Natural killer cell treated with Interleukin-12 subunit alpha and Interleukin-12 subunit beta and Interleukin-15 and Interleukin-18, amount 100 ng/mL, for 72 hours (primary cell): ENCODE results near the gene MMP23B. TPM values are rescaled to one million over a fixed set of nuclear protein-coding genes. Genes with fewer than 3 reads are reported as not detected.
"Not testable (repeated sequence)": the region's sequence is repeated elsewhere in the genome, so short reads cannot be mapped to it uniquely, and the experiment has no call there.

ENCODE experiments used
- ATAC-seq, 2 donors: fragments of 150-1000 bp; cut with Tn5 transposase in 1 of 2; sonication (Bioruptor Pico), chemical (Tn5 transposase) in 1 of 2; 2 replicates each; pipeline ENCODE4 v1.10.0; 2021
- DNase-seq: peaks from one replicate; pipeline ENCODE4 v3.0.0; 2022; ENCODE audit warnings: low spot score
- H3K27ac Mint-ChIP-seq, 2 donors: 1 replicate in 1 of 2; 2 replicates in 1 of 2; pipeline ENCODE4 v1.8.0; 2022; ENCODE audit warnings: mixed read lengths in 2 of 2, mild to moderate bottlenecking in 1 of 2, moderate library complexity in 1 of 2
- H3K27me3 Mint-ChIP-seq, 2 donors: 1 replicate in 1 of 2; 2 replicates in 1 of 2; pipeline ENCODE4 v1.8.0; 2022; ENCODE audit warnings: mixed read lengths in 2 of 2
- H3K36me3 Mint-ChIP-seq: one replicate; pipeline ENCODE4 v1.8.0; 2022; ENCODE audit warnings: mixed read lengths
- H3K4me1 Mint-ChIP-seq, 2 donors: 1 replicate in 1 of 2; 2 replicates in 1 of 2; pipeline ENCODE4 v1.8.0; 2022; ENCODE audit warnings: low read depth in 2 of 2, mixed read lengths in 2 of 2, mild to moderate bottlenecking in 1 of 2
- H3K4me3 Mint-ChIP-seq: one replicate; pipeline ENCODE4 v1.8.0; 2022; ENCODE audit warnings: mixed read lengths
- H3K9me3 Mint-ChIP-seq: 2 replicates; pipeline ENCODE4 v1.8.0; 2022; ENCODE audit warnings: mixed read lengths
- total RNA-seq, 2 donors: library from RNA; stranded (reverse); gene quantifications; one replicate each; pipeline ENCODE4 v1.2.3, GENCODE V29; 2022

The MMP23B gene
- total RNA-seq, 2 donors from 2014 or later = 4.9 to 6.1 TPM

DNA sequence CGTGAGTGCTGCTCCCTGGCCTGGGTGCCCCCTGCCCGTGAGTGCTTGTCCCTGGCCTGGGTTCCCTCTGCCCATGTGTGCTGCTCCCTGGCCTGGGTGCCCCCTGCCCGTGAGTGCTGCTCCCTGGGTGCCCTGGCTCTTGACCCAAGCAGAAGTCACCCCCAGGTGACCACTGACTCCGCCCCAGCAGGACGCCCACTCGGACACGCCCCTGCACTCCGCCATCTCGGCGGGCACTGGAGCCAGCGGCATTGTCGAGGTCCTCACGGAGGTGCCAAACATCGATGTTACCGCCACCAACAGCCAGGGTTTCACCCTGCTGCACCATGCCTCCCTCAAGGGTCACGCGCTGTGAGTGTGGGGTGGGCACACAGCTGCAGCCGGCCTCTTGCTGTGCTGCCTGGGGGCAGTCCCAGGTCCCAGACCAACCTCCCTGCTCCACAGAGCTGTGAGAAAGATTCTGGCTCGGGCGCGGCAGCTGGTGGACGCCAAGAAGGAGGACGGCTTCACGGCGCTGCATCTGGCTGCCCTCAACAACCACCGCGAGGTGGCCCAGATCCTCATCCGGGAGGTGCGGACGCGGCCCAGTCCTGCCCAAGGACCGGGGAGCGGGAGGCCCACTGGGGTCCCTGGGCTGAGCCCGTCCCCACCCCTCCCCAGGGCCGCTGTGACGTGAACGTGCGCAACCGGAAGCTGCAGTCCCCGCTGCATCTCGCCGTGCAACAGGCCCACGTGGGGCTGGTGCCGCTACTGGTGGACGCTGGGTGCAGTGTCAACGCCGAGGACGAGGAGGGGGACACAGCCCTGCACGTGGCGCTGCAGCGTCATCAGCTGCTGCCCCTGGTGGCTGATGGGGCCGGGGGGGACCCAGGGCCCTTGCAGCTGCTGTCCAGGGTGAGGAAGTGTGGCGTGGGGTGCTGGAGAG lies 3.9 kb upstream of the MMP23B start:
- H3K27ac Mint-ChIP-seq = no peak overlapping the region
- ATAC-seq (no peak), DNase-seq (peak; percentile 60)
- H3K36me3 Mint-ChIP-seq = no peaks in the 10 kb centered on the region
- H3K4me3 Mint-ChIP-seq = peak overlapping the region; percentile 27
- no peaks in the 10 kb centered on the region for H3K27me3 Mint-ChIP-seq
- H3K9me3 Mint-ChIP-seq = no peaks in the 10 kb centered on the region
- peaks cover 10% of the 10 kb centered on the region in 2 donors for H3K4me1 Mint-ChIP-seq

GRCh38 chr1:1628754-1629429 lies 3.1 kb upstream of the MMP23B start:
- peak; percentile 0 to 3 for ATAC-seq
- Mint-ChIP-seq H3K36me3 (no peaks in the 10 kb centered on the region), H3K27ac (no peak overlapping the region), H3K9me3 (no peaks in the 10 kb centered on the region), H3K4me3 (peak overlapping the region; percentile 27), H3K4me1 (peaks cover 10% of the 10 kb centered on the region in 2 donors), H3K27me3 (no peaks in the 10 kb centered on the region)
- peak; percentile 60 for DNase-seq

DNA sequence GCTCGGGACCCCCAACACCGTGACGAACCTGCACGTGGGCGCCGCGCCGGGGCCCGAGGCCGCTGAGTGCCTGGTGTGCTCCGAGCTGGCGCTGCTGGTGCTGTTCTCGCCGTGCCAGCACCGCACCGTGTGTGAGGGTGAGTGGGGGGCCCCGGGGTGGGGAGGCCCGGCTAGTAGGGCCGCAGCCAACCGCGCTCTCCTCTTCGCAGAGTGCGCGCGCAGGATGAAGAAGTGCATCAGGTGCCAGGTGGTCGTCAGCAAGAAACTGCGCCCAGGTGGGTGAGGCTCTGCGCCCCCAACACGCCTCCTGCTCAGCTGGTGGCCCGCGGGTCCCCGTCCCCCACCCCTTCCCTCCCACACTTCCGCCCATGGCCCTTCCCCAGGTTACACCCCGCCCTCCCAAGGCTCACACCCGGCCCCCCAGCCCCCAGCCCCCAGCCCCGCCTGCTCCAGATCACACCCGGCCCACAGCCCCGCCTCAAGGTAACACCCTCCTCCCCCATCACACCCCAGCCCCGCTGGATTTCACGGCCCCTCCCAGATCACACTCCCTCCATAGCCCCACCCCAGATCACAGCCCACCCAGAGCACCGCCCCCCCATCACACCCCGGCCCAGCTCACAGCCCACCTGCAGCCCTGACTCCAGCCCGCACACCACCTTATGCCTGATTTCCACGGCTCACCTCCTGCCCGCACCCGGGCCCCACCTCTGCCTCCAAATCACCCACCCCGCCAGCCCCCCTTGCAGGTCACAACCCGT lies 2.4 kb upstream of the MMP23B start:
- ATAC-seq (peak; percentile 67 to 74), DNase-seq (peak; percentile 87)
- H3K36me3 Mint-ChIP-seq = no peaks in the 10 kb centered on the region
- peaks cover 10% of the 10 kb centered on the region in 2 donors for H3K4me1 Mint-ChIP-seq
- H3K4me3 Mint-ChIP-seq = peak overlapping the region; percentile 81
- no peaks in the 10 kb centered on the region for H3K27me3 Mint-ChIP-seq
- H3K9me3 Mint-ChIP-seq = no peaks in the 10 kb centered on the region
- H3K27ac Mint-ChIP-seq = peak overlapping the region; percentile 75 to 86

GRCh38 chr1:1630191-1630964 lies 1.6 kb upstream of the MMP23B start:
- DNase-seq = peak; percentile 94
- H3K27ac Mint-ChIP-seq = peak overlapping the region; percentile 75 to 86
- no peaks in the 10 kb centered on the region for H3K27me3 Mint-ChIP-seq
- peak; percentile 83 to 87 for ATAC-seq
- peak overlapping the region; percentile 81 for H3K4me3 Mint-ChIP-seq
- no peaks in the 10 kb centered on the region for H3K9me3 Mint-ChIP-seq
- H3K36me3 Mint-ChIP-seq = no peaks in the 10 kb centered on the region
- peaks cover 10% of the 10 kb centered on the region in 2 donors for H3K4me1 Mint-ChIP-seq

DNA sequence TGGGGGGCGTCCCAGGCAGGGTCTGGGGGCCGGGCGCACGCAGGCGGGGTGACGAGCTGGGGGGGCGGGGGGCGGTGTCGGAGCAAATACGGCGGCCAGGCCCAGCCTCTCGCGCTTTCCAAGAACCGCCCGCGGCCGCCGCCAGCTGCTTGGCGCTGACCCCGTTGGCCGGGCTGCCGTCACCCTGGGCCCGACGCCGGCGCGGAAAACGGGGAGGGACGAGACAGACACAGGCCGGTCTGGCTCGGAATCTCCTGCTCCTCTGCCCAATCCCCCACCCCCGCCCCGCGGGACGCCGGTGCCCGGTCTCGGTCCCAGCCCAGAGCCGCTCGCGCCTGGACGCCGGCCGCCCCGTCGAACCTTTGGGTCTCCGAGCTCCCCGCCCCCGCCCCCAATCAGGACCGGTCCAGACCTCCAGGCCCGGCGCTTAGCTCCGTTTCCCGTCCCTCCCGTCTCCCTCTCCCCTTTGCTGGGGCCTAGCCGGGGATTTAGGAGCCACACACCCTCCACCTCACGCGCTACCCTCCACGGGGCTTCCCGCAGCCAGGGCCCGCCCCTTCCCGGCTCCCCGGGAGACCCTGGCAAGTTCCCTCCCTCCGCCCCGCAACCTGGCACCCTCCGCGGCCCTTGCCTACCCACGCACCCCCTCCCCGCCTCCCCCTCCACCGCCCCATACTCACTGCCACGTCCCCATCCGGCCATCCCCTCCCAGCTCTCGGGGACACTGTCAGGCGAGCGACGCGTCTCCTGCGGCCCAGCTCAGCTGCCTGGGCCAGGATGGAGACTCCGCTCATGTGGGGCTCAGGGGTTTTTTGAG lies 800 bp upstream of the MMP23B start:
- Mint-ChIP-seq H3K27ac (no peak overlapping the region), H3K36me3 (no peaks in the 10 kb centered on the region), H3K27me3 (no peaks in the 10 kb centered on the region), H3K4me3 (peak overlapping the region; percentile 39), H3K4me1 (peaks cover 7 to 10% of the 10 kb centered on the region in 2 donors), H3K9me3 (no peaks in the 10 kb centered on the region)
- DNase-seq (no peak), ATAC-seq (peak; percentile 3 to 8)

DNA sequence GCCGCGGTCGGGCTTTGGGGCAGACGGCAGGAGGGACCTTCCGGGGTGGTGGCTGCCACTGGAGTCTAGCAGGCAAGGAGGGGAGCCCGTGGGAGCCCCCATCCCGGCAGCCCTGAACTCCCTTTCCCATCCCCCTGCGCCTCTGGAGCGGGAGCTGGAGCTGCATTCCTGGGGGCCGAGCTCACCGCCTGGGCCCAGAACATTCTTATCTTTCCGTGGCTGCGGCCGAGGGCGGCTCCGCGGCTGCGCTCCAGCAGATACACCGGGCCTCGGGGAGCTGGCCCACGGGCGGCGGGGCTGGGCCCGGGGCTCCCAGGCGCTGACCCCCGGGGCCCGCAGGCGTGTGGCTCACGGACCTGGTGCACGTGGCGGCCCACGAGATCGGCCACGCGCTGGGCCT lies 1.4 kb downstream of the MMP23B start:
- ATAC-seq, H3K27ac Mint-ChIP-seq: not testable (repeated sequence)

DNA sequence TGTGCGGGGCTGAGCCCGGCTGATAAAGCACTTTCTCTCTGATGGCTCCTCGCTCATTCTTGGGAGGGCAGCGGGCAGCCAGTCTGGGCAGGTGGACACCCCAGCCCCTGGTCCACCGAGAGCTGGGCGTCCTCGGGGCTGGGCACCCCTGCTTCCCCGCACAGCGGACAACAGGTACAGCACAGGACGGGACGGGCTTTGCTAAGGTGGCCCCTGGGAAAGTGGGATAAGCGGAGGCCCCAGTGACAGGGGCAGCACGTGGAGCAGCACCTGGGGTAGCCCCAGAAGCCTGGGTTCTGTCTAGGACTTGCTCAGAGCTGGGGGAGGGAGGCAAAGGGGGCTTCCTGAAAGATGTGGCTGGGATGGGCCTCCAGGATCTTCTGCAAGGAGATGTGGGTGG lies 2.6 kb downstream of the MMP23B start:
- not testable (repeated sequence) for ATAC-seq, H3K27me3 Mint-ChIP-seq, H3K27ac Mint-ChIP-seq, DNase-seq, H3K9me3 Mint-ChIP-seq, H3K4me3 Mint-ChIP-seq, H3K36me3 Mint-ChIP-seq, H3K4me1 Mint-ChIP-seq

More for the DNA sequence above, 1.4 kb downstream of the MMP23B start:
- not testable (repeated sequence) for H3K36me3 Mint-ChIP-seq, H3K9me3 Mint-ChIP-seq, H3K4me3 Mint-ChIP-seq, H3K27me3 Mint-ChIP-seq, DNase-seq
- peaks cover 7 to 10% of the 10 kb centered on the region in 2 donors for H3K4me1 Mint-ChIP-seq

GRCh38 chr1:1636621-1637478 lies 4.9 kb downstream of the MMP23B start:
- not testable (repeated sequence) for H3K36me3 Mint-ChIP-seq, H3K9me3 Mint-ChIP-seq, ATAC-seq, H3K27me3 Mint-ChIP-seq, H3K27ac Mint-ChIP-seq, H3K4me1 Mint-ChIP-seq, H3K4me3 Mint-ChIP-seq, DNase-seq

GRCh38 chr1:1637479-1637875 lies 5.5 kb downstream of the MMP23B start:
- H3K9me3 Mint-ChIP-seq, DNase-seq, H3K4me3 Mint-ChIP-seq, ATAC-seq, H3K27ac Mint-ChIP-seq, H3K36me3 Mint-ChIP-seq, H3K4me1 Mint-ChIP-seq, H3K27me3 Mint-ChIP-seq: not testable (repeated sequence)

DNA sequence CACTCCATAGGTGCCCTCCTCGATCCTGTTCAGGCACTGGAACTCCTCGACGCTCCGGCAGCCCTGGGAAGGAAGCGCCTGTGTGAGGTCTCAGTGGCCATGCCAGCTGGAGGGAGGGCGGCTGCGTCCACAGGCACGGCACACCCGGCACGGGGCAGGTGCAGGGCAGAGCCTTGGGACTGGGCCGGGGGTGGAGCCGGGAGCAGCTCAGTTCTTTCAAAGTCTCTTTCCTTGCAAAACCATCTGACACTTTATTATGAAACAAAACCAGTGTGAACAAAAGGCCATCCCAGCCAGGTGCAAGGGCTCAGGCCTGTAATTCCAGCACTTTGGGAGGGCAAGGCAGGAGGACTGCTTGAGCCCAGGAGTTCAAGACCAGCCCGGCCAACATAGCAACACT lies 6.6 kb downstream of the MMP23B start:
- not testable (repeated sequence) for H3K9me3 Mint-ChIP-seq, H3K36me3 Mint-ChIP-seq, H3K4me3 Mint-ChIP-seq, H3K4me1 Mint-ChIP-seq, DNase-seq, H3K27ac Mint-ChIP-seq, H3K27me3 Mint-ChIP-seq, ATAC-seq

GRCh38 chr1:1639368-1639767 lies 7.4 kb downstream of the MMP23B start:
- H3K4me3 Mint-ChIP-seq, DNase-seq, H3K27me3 Mint-ChIP-seq, ATAC-seq, H3K4me1 Mint-ChIP-seq, H3K27ac Mint-ChIP-seq, H3K9me3 Mint-ChIP-seq, H3K36me3 Mint-ChIP-seq: not testable (repeated sequence)

GRCh38 chr1:1640081-1640480 lies 8.1 kb downstream of the MMP23B start:
- ATAC-seq, H3K27ac Mint-ChIP-seq, H3K36me3 Mint-ChIP-seq, H3K4me1 Mint-ChIP-seq, H3K27me3 Mint-ChIP-seq, H3K9me3 Mint-ChIP-seq, DNase-seq, H3K4me3 Mint-ChIP-seq: not testable (repeated sequence)
